Hepatocyte (in vitro differentiated cells): ENCODE data around the gene CYTH4. TPM values are rescaled to one million over a fixed set of nuclear protein-coding genes. Genes with fewer than 3 reads are reported as not detected.

Source experiments
- DNase-seq: peaks from one replicate; pipeline ENCODE4 v3.0.0-alpha.2; 2016; ENCODE audit warnings: low spot score
- H2AFZ ChIP-seq: fragments of 200-600 bp; sonication (generic); 2 replicates; pipeline ENCODE4 v1.6.0; 2016; ENCODE audit warnings: antibody characterized with exemption, mild to moderate bottlenecking
- H3K27ac ChIP-seq: fragments of 200-600 bp; sonication (generic); 2 replicates; pipeline ENCODE4 v1.5.1; 2016; ENCODE audit warnings: mild to moderate bottlenecking
- H3K27me3 ChIP-seq: fragments of 200-600 bp; sonication (generic); 2 replicates; pipeline ENCODE4 v1.6.1; 2016
- H3K36me3 ChIP-seq: fragments of 200-600 bp; sonication (generic); replicated peaks from 2 replicates; pipeline ENCODE4 v1.5.1; 2016; ENCODE audit warnings: low read depth; ENCODE audit not compliant: insufficient read depth
- H3K4me1 ChIP-seq: fragments of 200-600 bp; sonication (generic); 2 replicates; pipeline ENCODE4 v1.5.1; 2016; ENCODE audit warnings: mild to moderate bottlenecking, moderate library complexity; ENCODE audit not compliant: insufficient read depth
- H3K4me2 ChIP-seq: fragments of 200-600 bp; sonication (generic); 2 replicates; pipeline ENCODE4 v1.6.0; 2016
- H3K4me3 ChIP-seq: fragments of 200-600 bp; sonication (generic); 2 replicates; pipeline ENCODE4 v1.5.1; 2016; ENCODE audit warnings: mild to moderate bottlenecking
- H3K79me2 ChIP-seq: fragments of 200-600 bp; sonication (generic); 2 replicates; pipeline ENCODE4 v1.6.0; 2017; ENCODE audit warnings: mild to moderate bottlenecking
- H3K9me2 ChIP-seq: fragments of 200-600 bp; sonication (generic); replicated peaks from 2 replicates; pipeline ENCODE4 v1.6.0; 2017; ENCODE audit warnings: mild to moderate bottlenecking; ENCODE audit not compliant: insufficient read depth
- H3K9me3 ChIP-seq: fragments of 200-600 bp; sonication (generic); 2 replicates; pipeline ENCODE4 v1.5.1; 2016; ENCODE audit warnings: low read depth, mild to moderate bottlenecking
- H4K20me1 ChIP-seq: fragments of 200-600 bp; sonication (generic); 2 replicates; pipeline ENCODE4 v1.6.0; 2016; ENCODE audit warnings: mild to moderate bottlenecking; ENCODE audit not compliant: insufficient read depth, poor library complexity, severe bottlenecking
- CTCF ChIP-seq: fragments of 200-600 bp; sonication (generic); IDR thresholded peaks from 2 replicates; pipeline ENCODE4 v1.5.1; 2016; ENCODE audit warnings: antibody characterized with exemption, mild to moderate bottlenecking; ENCODE audit not compliant: poor library complexity
- EZH2 ChIP-seq: fragments of 200-600 bp; sonication (generic); IDR thresholded peaks from 2 replicates; pipeline ENCODE4 v1.6.1; 2016; ENCODE audit warnings: antibody characterized with exemption, mild to moderate bottlenecking, borderline replicate concordance
- EZH2phosphoT487 ChIP-seq: fragments of 200-600 bp; sonication (generic); IDR thresholded peaks from one replicate; pipeline ENCODE4 v1.6.1; 2018; ENCODE audit warnings: antibody characterized with exemption, mild to moderate bottlenecking, low read depth, moderate library complexity; ENCODE audit not compliant: unreplicated experiment, severe bottlenecking
- WGBS: methylation state at CpG from one replicate; pipeline ENCODE4 v1.1.6; 2016; ENCODE audit warnings: low lambda C conversion rate; ENCODE audit errors: missing lambda C conversion rate; 5-methylcytosine and 5-hydroxymethylcytosine counted together
- polyA plus RNA-seq: library from polyadenylated mRNA; unstranded; fragments of >200 nt; fragmentation: Nextera tagmentation; extraction: Ambion mirVana; gene quantifications from 2 replicates; pipeline ENCODE4 v1.2.1, GENCODE V29; 2016
- total RNA-seq: library from RNA; depleted of rRNA; stranded (reverse); fragments of >200 nt; gene quantifications from 2 replicates; pipeline ENCODE4 v1.2.3, GENCODE V29; 2014

CYTH4 gene
- total and polyA plus RNA-seq, 2 experiments from 2014 or later: 0.57 to 0.94 TPM

GRCh38 chr22:37318364-37319109 is 36.2 kb downstream of the CYTH4 start:
- H3K27me3 ChIP-seq: peaks cover 5% of the 10 kb centered on the region

DNA sequence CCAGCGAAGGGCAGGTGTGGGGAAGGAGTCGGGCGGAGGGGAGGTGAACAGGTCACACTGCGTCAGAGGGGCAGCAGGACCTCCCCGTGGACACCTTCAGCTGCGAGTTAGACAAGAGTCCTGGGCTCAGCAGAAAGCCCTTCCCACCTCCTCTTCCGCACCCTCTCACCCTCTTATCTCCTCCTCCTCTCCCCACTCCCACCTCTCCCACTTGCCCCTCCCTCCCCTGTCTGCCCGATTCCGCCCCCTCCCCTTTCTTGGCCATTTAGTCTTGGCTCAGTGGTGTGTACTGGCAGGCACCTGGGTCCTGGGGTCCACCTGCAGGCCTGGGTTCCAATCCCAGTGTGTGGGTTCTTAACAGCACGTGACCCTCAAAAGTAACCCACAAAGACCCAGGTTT is 37.2 kb downstream of the CYTH4 start:
- Histone ChIP-seq H3K79me2 (no peaks in the 10 kb centered on the region), H3K4me2 (no peak overlapping the region), H3K4me1 (peaks cover 11% of the 10 kb centered on the region), H3K9me2 (no peaks in the 10 kb centered on the region), H3K9me3 (no peaks in the 10 kb centered on the region), H3K4me3 (no peak overlapping the region), H3K27ac (no peak overlapping the region), H4K20me1 (no peaks in the 10 kb centered on the region), H2AFZ (no peak overlapping the region), H3K36me3 (no peaks in the 10 kb centered on the region), H3K27me3 (peaks cover 11% of the 10 kb centered on the region)
- 68% methylated on average over 8 of the region's 10 CpGs for WGBS
- TF ChIP-seq EZH2 (no peak), EZH2phosphoT487 (no peak), CTCF (no peak)
- no peak for DNase-seq

More at GRCh38 chr22:37318364-37319109, 36.2 kb downstream of the CYTH4 start:
- H3K4me1 ChIP-seq: peaks cover 5% of the 10 kb centered on the region
- DNase-seq: no peak
- H3K9me3 ChIP-seq: no peaks in the 10 kb centered on the region
- 82% methylated on average over 18 of the region's 18 CpGs for WGBS
- no peaks in the 10 kb centered on the region for H3K36me3 ChIP-seq
- no peak for TF ChIP-seq EZH2phosphoT487
- no peak for TF ChIP-seq EZH2
- TF ChIP-seq CTCF: peak; percentile 10
- H4K20me1 ChIP-seq: no peaks in the 10 kb centered on the region
- H3K79me2 ChIP-seq: no peaks in the 10 kb centered on the region
- no peak overlapping the region for H2AFZ ChIP-seq
- H3K9me2 ChIP-seq: no peaks in the 10 kb centered on the region
- no peak overlapping the region for H3K4me2 ChIP-seq
- no peak overlapping the region for H3K27ac ChIP-seq
- no peak overlapping the region for H3K4me3 ChIP-seq

DNA sequence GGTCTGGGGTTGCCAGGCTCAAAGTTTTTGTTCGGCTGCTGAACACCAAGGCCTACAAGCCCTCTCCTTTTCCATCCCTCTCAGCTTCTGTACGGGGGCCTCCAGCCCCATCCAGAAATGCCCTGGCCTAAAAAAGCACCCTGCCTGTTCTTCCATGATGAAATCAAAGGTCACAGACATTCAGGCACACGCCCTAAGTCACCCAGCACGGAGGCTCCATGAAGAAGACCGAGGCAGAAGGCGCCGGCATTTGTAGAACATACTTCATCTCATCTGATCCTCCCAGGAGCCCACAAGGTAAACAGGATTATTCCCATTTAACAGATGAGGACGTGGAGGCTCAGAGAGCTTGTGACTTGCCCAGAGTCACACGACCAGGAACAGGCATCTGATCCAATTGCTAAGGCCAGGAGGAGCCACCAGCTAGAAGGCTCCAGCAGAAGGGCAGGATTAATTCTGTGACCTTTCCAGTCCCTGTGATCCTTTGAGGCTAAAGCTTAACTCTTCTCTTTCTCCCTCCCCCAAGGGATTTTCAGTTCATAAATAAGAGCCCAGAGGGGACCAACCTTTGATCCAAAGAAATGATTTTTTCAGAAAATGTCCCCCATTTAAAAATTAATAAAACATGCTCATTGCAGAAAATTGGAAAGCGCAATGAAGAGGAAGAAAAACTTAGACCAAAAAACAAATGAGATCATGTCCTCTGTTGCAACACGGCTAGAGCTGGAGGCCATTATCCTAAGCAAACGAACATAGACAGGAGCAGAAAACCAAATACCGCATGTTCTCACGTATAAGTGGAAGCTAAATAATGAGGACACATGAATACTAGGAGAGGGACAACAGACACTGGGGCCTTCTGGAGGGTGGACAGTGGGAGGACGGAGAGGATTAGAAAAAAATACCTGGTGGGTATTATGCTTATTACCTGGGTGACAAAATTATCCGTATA is 38.7 kb downstream of the CYTH4 start:
- peaks cover 20% of the 10 kb centered on the region for H3K4me1 ChIP-seq
- H4K20me1 ChIP-seq: no peaks in the 10 kb centered on the region
- no peaks in the 10 kb centered on the region for H3K9me2 ChIP-seq
- TF ChIP-seq EZH2: no peak
- TF ChIP-seq EZH2phosphoT487: no peak
- TF ChIP-seq CTCF: no peak
- no peak overlapping the region for H3K4me2 ChIP-seq
- 69% methylated on average over 16 of the region's 16 CpGs for WGBS
- no peak overlapping the region for H2AFZ ChIP-seq
- no peaks in the 10 kb centered on the region for H3K9me3 ChIP-seq
- no peak overlapping the region for H3K4me3 ChIP-seq
- no peak for DNase-seq
- no peaks in the 10 kb centered on the region for H3K79me2 ChIP-seq
- H3K27ac ChIP-seq: peak overlapping the region; percentile 3
- no peaks in the 10 kb centered on the region for H3K36me3 ChIP-seq
- peaks cover 24% of the 10 kb centered on the region for H3K27me3 ChIP-seq
